GM06990 (cell line): ENCODE results near the gene HECW1.

Experiments
- DNase-seq: peaks from one replicate; pipeline ENCODE4 v3.0.0-alpha.2; 2011; ENCODE audit not compliant: insufficient read length; ENCODE audit errors: extremely low read depth
- H3K27me3 ChIP-seq: replicated peaks from 2 replicates; pipeline ENCODE4 v1.6.0; 2011; ENCODE audit warnings: low read length; ENCODE audit not compliant: control insufficient read depth, insufficient read depth
- H3K36me3 ChIP-seq: 2 replicates; pipeline ENCODE4 v1.5.1; 2011; ENCODE audit warnings: low read length; ENCODE audit not compliant: control insufficient read depth, insufficient read depth
- H3K4me3 ChIP-seq: replicated peaks from 2 replicates; pipeline ENCODE4 v1.5.1; 2011; ENCODE audit warnings: low read depth, mild to moderate bottlenecking, control low read depth, low read length
- CTCF ChIP-seq: IDR thresholded peaks from 2 replicates; pipeline ENCODE4 v1.5.1; 2011; ENCODE audit warnings: low read length, control low read depth, mild to moderate bottlenecking, inconsistent platforms; ENCODE audit not compliant: insufficient read depth, poor library complexity, severe bottlenecking

Gene HECW1

GRCh38 chr7:43585562-43585961 lies 473.1 kb downstream of the HECW1 start:
- Histone ChIP-seq H3K36me3 (no peaks in the 10 kb centered on the region; the same call in 1 of the 2 replicates), H3K4me3 (peak overlapping the region; percentile 96), H3K27me3 (no peaks in the 10 kb centered on the region)
- no peak for TF ChIP-seq CTCF
- DNase-seq: no peak

GRCh38 chr7:43586251-43586900 lies 473.9 kb downstream of the HECW1 start:
- no peaks in the 10 kb centered on the region for H3K27me3 ChIP-seq
- peak; percentile 65 for DNase-seq
- peak overlapping the region; percentile 96 for H3K4me3 ChIP-seq
- no peaks in the 10 kb centered on the region; the same call in 1 of the 2 replicates for H3K36me3 ChIP-seq
- no peak for TF ChIP-seq CTCF

DNA sequence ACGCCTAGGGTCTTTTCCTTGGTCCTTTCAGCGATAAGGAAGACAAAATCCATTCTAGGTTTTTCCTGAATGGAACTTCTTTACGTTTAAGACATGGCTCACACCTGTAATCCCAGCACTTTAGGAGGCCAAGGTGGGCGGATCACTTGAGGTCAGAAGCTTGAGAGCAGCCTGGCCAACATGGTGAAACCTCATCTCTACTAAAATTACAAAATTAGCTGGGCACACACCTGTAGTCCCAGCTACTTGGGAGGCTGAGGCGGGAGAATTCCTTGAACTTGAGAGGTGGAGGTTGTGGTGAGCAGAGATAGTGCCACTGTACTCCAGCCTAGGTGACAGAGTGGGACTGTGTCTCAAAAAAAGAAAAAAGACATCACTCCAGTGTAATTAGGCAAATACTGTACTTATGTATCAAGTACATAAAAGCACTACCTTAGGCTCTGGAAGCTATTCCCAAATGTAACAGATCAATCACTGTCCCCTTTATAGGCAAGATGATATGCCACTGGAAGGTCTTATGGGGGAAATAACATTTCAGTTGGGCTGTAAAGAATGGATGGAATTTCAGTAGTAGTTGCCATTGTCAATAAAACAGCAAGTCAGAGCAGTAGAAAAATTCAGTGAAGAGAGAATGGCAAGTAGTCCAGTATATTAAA lies 476.2 kb downstream of the HECW1 start:
- Histone ChIP-seq H3K4me3 (peak overlapping the region; percentile 11; the same call in 1 of the 2 replicates), H3K36me3 (no peaks in the 10 kb centered on the region; the same call in 1 of the 2 replicates), H3K27me3 (no peaks in the 10 kb centered on the region)
- no peak for TF ChIP-seq CTCF
- no peak for DNase-seq

GRCh38 chr7:43589133-43589478 lies 476.7 kb downstream of the HECW1 start:
- Histone ChIP-seq H3K27me3 (no peaks in the 10 kb centered on the region), H3K36me3 (no peaks in the 10 kb centered on the region; the same call in 1 of the 2 replicates), H3K4me3 (peak overlapping the region; percentile 16; the same call in 1 of the 2 replicates)
- TF ChIP-seq CTCF: no peak
- no peak for DNase-seq

- TF ChIP-seq CTCF: no peak
- Histone ChIP-seq H3K4me3 (peak overlapping the region; percentile 35), H3K27me3 (no peaks in the 10 kb centered on the region), H3K36me3 (no peaks in the 10 kb centered on the region; the same call in 1 of the 2 replicates)
- no peak for DNase-seq
Observed at GRCh38 chr7:43589728-43590127, 477.3 kb downstream of the HECW1 start.
